GM12873 (cell line): ENCODE data around the gene FAM236D.
"Not testable (repeated sequence)": the region's sequence is repeated elsewhere in the genome, so short reads cannot be mapped to it uniquely, and the experiment has no call there.

Experiments
- TF ChIP-seq, protein P1 (sequence below): IDR thresholded peaks from 2 replicates; pipeline ENCODE4 v1.5.1; 2012; ENCODE audit warnings: low read depth, mild to moderate bottlenecking, moderate library complexity, low read length, control low read depth; ENCODE audit not compliant: insufficient read depth; ENCODE audit errors: missing control alignments

The FAM236D gene

GRCh38 chrX:72808110-72808509, at the start of gene FAM236D:
FAM236D (minus strand) TSS chrX:72808210; CDS start chrX:72808110, 100 bp downstream.
- TF ChIP-seq, protein P1, sequence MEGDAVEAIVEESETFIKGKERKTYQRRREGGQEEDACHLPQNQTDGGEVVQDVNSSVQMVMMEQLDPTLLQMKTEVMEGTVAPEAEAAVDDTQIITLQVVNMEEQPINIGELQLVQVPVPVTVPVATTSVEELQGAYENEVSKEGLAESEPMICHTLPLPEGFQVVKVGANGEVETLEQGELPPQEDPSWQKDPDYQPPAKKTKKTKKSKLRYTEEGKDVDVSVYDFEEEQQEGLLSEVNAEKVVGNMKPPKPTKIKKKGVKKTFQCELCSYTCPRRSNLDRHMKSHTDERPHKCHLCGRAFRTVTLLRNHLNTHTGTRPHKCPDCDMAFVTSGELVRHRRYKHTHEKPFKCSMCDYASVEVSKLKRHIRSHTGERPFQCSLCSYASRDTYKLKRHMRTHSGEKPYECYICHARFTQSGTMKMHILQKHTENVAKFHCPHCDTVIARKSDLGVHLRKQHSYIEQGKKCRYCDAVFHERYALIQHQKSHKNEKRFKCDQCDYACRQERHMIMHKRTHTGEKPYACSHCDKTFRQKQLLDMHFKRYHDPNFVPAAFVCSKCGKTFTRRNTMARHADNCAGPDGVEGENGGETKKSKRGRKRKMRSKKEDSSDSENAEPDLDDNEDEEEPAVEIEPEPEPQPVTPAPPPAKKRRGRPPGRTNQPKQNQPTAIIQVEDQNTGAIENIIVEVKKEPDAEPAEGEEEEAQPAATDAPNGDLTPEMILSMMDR: not testable (repeated sequence)

GRCh38 chrX:72782560-72782959, 25.4 kb downstream of the FAM236D start, which contains the start of gene FAM236B:
FAM236B (minus strand) TSS chrX:72782660; CDS start chrX:72782560, 100 bp downstream.
- TF ChIP-seq, protein P1: not testable (repeated sequence)

- TF ChIP-seq, protein P1: not testable (repeated sequence)
These were observed 31.1 kb downstream of the FAM236D start, which contains the start of gene DMRTC1B for GRCh38 chrX:72776653-72777466. DMRTC1B (plus strand) TSS chrX:72776890; CDS start chrX:72845136, 68,246 bp downstream.
